Fibroblast of lung (primary cell): ENCODE data around the gene KCNAB2. TPM values are rescaled to one million over a fixed set of nuclear protein-coding genes. Genes with fewer than 3 reads are reported as not detected.

Experiments
- DNase-seq, 2 donors: peaks; one replicate each; pipeline versions ENCODE4 v3.0.0 to v3.0.0-alpha.2; 2010; ENCODE audit warnings: low read depth in 2 of 2
- H2AFZ ChIP-seq: 2 replicates; pipeline ENCODE4 v1.5.1; 2012; ENCODE audit warnings: low read length, control low read depth, inconsistent platforms
- H3K27ac ChIP-seq: 2 replicates; pipeline ENCODE4 v1.5.1; 2011; ENCODE audit warnings: low read length, control low read depth; ENCODE audit not compliant: insufficient read depth
- H3K27me3 ChIP-seq: 2 replicates; pipeline ENCODE4 v1.5.1; 2011; ENCODE audit warnings: mild to moderate bottlenecking, low read length; ENCODE audit not compliant: control insufficient read depth, insufficient read depth
- H3K36me3 ChIP-seq: 2 replicates; pipeline ENCODE4 v1.5.1; 2011; ENCODE audit warnings: low read length; ENCODE audit not compliant: control insufficient read depth, insufficient read depth
- H3K4me1 ChIP-seq: 2 replicates; pipeline ENCODE4 v1.5.1; 2011; ENCODE audit warnings: low read length; ENCODE audit not compliant: control insufficient read depth, insufficient read depth; ENCODE audit errors: extremely low read depth
- H3K4me2 ChIP-seq: 2 replicates; pipeline ENCODE4 v1.5.1; 2011; ENCODE audit warnings: low read length, control low read depth; ENCODE audit not compliant: insufficient read depth; ENCODE audit errors: extremely low read depth
- H3K4me3 ChIP-seq, 4 experiments: fragments of 200-600 bp in 1 of 4; sonication (generic) in 1 of 4; replicated peaks in 1 of 4; 2 replicates each; pipeline ENCODE4 v1.5.1; 2011 to 2016; ENCODE audit warnings: low read length in 4 of 4, low read depth in 3 of 4, mild to moderate bottlenecking in 3 of 4, control low read depth in 2 of 4, inconsistent platforms in 1 of 4, mixed read lengths in 1 of 4; ENCODE audit not compliant: insufficient read depth in 1 of 4; ENCODE audit errors: control extremely low read depth in 1 of 4
- H3K79me2 ChIP-seq: 2 replicates; pipeline ENCODE4 v1.5.1; 2012; ENCODE audit warnings: mild to moderate bottlenecking, low read length, inconsistent platforms; ENCODE audit not compliant: control insufficient read depth, insufficient read depth
- H3K9ac ChIP-seq: 2 replicates; pipeline ENCODE4 v1.5.1; 2011; ENCODE audit warnings: mild to moderate bottlenecking, low read length, control low read depth; ENCODE audit not compliant: insufficient read depth
- H3K9me3 ChIP-seq: 2 replicates; pipeline ENCODE4 v1.5.1; 2012; ENCODE audit warnings: low read depth, low read length; ENCODE audit not compliant: control insufficient read depth, insufficient read depth
- H4K20me1 ChIP-seq: 2 replicates; pipeline ENCODE4 v1.5.1; 2011; ENCODE audit warnings: low read length; ENCODE audit not compliant: control insufficient read depth, insufficient read depth; ENCODE audit errors: extremely low read depth
- CTCF ChIP-seq, 2 donors: IDR thresholded peaks in 1 of 2; conservative IDR thresholded peaks in 1 of 2; 1 replicate in 1 of 2; 2 replicates in 1 of 2; pipeline ENCODE4 v1.5.1; 2011 to 2012; ENCODE audit warnings: low read length in 2 of 2, control low read depth in 1 of 2, inconsistent platforms in 1 of 2, low read depth in 1 of 2, mild to moderate bottlenecking in 1 of 2
- EZH2 ChIP-seq: IDR thresholded peaks from 2 replicates; pipeline ENCODE4 v1.5.1; 2012; ENCODE audit warnings: low read length, control low read depth, mild to moderate bottlenecking; ENCODE audit errors: missing control alignments
- polyA plus RNA-seq, 2 donors: library from polyadenylated mRNA; depleted of rRNA in 1 of 2; stranded (reverse) in 1 of 2; unstranded in 1 of 2; fragments of >200 nt; gene quantifications; 2 replicates each; pipeline ENCODE4 v1.2.1, GENCODE V29; 2011 to 2012; ENCODE audit warnings: missing spikeins in 1 of 2
- total RNA-seq: library from RNA; depleted of rRNA; stranded (reverse); fragments of >200 nt; gene quantifications from 2 replicates; pipeline ENCODE4 v1.2.1, GENCODE V29; 2014

The KCNAB2 gene
- total and polyA plus RNA-seq, 2 donors (not counting 1 experiment from before 2014, with no cell fraction given) = 2.2 to 2.5 TPM

- no peak overlapping the region for H2AFZ ChIP-seq
- H3K9ac ChIP-seq = no peak overlapping the region
- H3K79me2 ChIP-seq = no peaks in the 10 kb centered on the region
- DNase-seq = no peak
- H3K27ac ChIP-seq = no peak overlapping the region
- H3K9me3 ChIP-seq = no peaks in the 10 kb centered on the region
- TF ChIP-seq CTCF (conservative IDR thresholded peaks at IDR 0.05 in 1 of 2, IDR thresholded peaks at IDR 0.05 in 1 of 2; ENCODE audit: low read depth in 1 of 2, low read length in 2 of 2) (no peak), EZH2 (no peak)
- H3K36me3 ChIP-seq = no peaks in the 10 kb centered on the region
- H3K4me2 ChIP-seq = no peak overlapping the region
- H3K4me1 ChIP-seq = no peaks in the 10 kb centered on the region
- H4K20me1 ChIP-seq = no peaks in the 10 kb centered on the region
- no peaks in the 10 kb centered on the region for H3K27me3 ChIP-seq
- H3K4me3 ChIP-seq = no peak overlapping the region
These were observed 3.7 kb downstream of the KCNAB2 start for GRCh38 chr1:6049419-6049818.

GRCh38 chr1:6051423-6051822 is 5.7 kb downstream of the KCNAB2 start:
- DNase-seq = no peak
- TF ChIP-seq CTCF (conservative IDR thresholded peaks at IDR 0.05 in 1 of 2, IDR thresholded peaks at IDR 0.05 in 1 of 2; ENCODE audit: low read depth in 1 of 2, low read length in 2 of 2) = no peak
- TF ChIP-seq EZH2 = no peak
- Histone ChIP-seq H3K36me3 (no peaks in the 10 kb centered on the region), H3K9me3 (no peaks in the 10 kb centered on the region), H2AFZ (no peak overlapping the region), H3K4me2 (no peak overlapping the region), H3K27ac (no peak overlapping the region), H3K79me2 (no peaks in the 10 kb centered on the region), H3K4me1 (no peaks in the 10 kb centered on the region), H3K9ac (no peak overlapping the region), H3K4me3 (no peak overlapping the region), H3K27me3 (no peaks in the 10 kb centered on the region), H4K20me1 (no peaks in the 10 kb centered on the region)

GRCh38 chr1:6052543-6053205 is 7.0 kb downstream of the KCNAB2 start:
- Histone ChIP-seq H3K27me3 (no peaks in the 10 kb centered on the region), H4K20me1 (no peaks in the 10 kb centered on the region), H3K36me3 (no peaks in the 10 kb centered on the region), H3K9me3 (no peaks in the 10 kb centered on the region), H3K4me1 (no peaks in the 10 kb centered on the region), H3K4me3 (no peak overlapping the region), H3K4me2 (no peak overlapping the region), H3K9ac (no peak overlapping the region), H2AFZ (no peak overlapping the region), H3K27ac (no peak overlapping the region), H3K79me2 (no peaks in the 10 kb centered on the region)
- no peak for TF ChIP-seq EZH2
- TF ChIP-seq CTCF (conservative IDR thresholded peaks at IDR 0.05 in 1 of 2, IDR thresholded peaks at IDR 0.05 in 1 of 2; ENCODE audit: low read depth in 1 of 2, low read length in 2 of 2) = peak; percentile 50 to 56
- DNase-seq = peak; percentile 56 to 75
